BJ (cell line): ENCODE data around the gene SCMH1. TPM values are rescaled to one million over a fixed set of nuclear protein-coding genes. Genes with fewer than 3 reads are reported as not detected.
"Not testable (repeated sequence)": the region's sequence is repeated elsewhere in the genome, so short reads cannot be mapped to it uniquely, and the experiment has no call there.

ENCODE experiments used
- CTCF ChIA-PET: fragments of 350-600 bp; formaldehyde crosslinking; extraction: SDS; loops from one replicate; lab custom pipeline; 2021; ENCODE audit warnings: antibody characterized with exemption, inconsistent platforms; lab: Yijun Ruan, JAX
- POLR2A ChIA-PET: fragments of 300-600 bp; sonication (Branson Sonifier 250); formaldehyde crosslinking; extraction: SDS; loops from one replicate; lab custom pipeline; 2021; ENCODE audit warnings: antibody characterized with exemption; lab: Charles Lee
- DNase-seq: peaks from one replicate; pipeline ENCODE4 v3.0.0-alpha.2; 2011; ENCODE audit warnings: low read depth
- H3K27me3 ChIP-seq: 2 replicates; pipeline ENCODE4 v1.6.0; 2011; ENCODE audit warnings: low read length; ENCODE audit not compliant: control insufficient read depth, insufficient read depth
- H3K36me3 ChIP-seq: 2 replicates; pipeline ENCODE4 v1.5.1; 2011; ENCODE audit warnings: low read length; ENCODE audit not compliant: control insufficient read depth, insufficient read depth
- H3K4me3 ChIP-seq: 2 replicates; pipeline ENCODE4 v1.5.1; 2011; ENCODE audit warnings: low read depth, mild to moderate bottlenecking, control low read depth, low read length
- polyA plus RNA-seq: library from polyadenylated mRNA; depleted of rRNA; stranded (reverse); fragments of >200 nt; gene quantifications from 2 replicates; pipeline ENCODE4 v1.2.3, GENCODE V29; 2011
- TF ChIP-seq, protein P1 (sequence below): IDR thresholded peaks from 2 replicates; pipeline ENCODE4 v1.5.1; 2011; ENCODE audit warnings: low read depth, mild to moderate bottlenecking, control low read depth, inconsistent platforms, low read length, moderate library complexity; ENCODE audit not compliant: insufficient read depth

The SCMH1 gene
- polyA plus RNA-seq, 1 experiment = 44.9 TPM

DNA sequence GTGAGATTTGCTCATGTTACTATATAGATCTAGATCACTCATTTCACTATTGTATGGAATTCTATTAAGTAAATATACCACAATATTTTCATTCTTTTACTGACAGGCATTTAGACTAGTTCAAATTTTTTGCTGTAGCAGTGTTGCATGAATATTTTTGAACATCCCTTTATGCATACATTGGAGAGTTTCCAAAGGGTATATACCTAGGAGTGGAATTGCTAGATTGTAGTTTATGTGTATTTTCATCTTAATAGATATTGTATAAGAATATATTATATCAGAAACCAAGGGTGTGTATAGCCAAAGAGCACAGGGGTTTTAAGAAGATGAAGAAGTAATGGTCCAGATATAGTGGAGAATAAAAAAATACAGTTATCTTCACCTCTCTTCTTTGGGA, 6.2 kb downstream of the SCMH1 start:
- no peaks in the 10 kb centered on the region for H3K36me3 ChIP-seq
- CTCF ChIA-PET = interaction anchor here (0.6 kb wide), 1 partner anchor 16 kb away, joined by 3 read pairs; no protein-coding TSS in a partner anchor
- TF ChIP-seq, protein P1, sequence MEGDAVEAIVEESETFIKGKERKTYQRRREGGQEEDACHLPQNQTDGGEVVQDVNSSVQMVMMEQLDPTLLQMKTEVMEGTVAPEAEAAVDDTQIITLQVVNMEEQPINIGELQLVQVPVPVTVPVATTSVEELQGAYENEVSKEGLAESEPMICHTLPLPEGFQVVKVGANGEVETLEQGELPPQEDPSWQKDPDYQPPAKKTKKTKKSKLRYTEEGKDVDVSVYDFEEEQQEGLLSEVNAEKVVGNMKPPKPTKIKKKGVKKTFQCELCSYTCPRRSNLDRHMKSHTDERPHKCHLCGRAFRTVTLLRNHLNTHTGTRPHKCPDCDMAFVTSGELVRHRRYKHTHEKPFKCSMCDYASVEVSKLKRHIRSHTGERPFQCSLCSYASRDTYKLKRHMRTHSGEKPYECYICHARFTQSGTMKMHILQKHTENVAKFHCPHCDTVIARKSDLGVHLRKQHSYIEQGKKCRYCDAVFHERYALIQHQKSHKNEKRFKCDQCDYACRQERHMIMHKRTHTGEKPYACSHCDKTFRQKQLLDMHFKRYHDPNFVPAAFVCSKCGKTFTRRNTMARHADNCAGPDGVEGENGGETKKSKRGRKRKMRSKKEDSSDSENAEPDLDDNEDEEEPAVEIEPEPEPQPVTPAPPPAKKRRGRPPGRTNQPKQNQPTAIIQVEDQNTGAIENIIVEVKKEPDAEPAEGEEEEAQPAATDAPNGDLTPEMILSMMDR = no peak
- no peak overlapping the region for H3K4me3 ChIP-seq
- no peak for DNase-seq
- POLR2A ChIA-PET = no interaction called here
- H3K27me3 ChIP-seq = no peaks in the 10 kb centered on the region

- Histone ChIP-seq H3K4me3 (no peak overlapping the region), H3K27me3 (no peaks in the 10 kb centered on the region), H3K36me3 (no peaks in the 10 kb centered on the region; the same call in 1 of the 2 replicates)
- no peak for DNase-seq
- TF ChIP-seq, protein P1 = no peak
- ChIA-PET POLR2A (no interaction called here), CTCF (no interaction called here)
Measured at GRCh38 chr1:41233708-41234107, 8.4 kb downstream of the SCMH1 start.

DNA sequence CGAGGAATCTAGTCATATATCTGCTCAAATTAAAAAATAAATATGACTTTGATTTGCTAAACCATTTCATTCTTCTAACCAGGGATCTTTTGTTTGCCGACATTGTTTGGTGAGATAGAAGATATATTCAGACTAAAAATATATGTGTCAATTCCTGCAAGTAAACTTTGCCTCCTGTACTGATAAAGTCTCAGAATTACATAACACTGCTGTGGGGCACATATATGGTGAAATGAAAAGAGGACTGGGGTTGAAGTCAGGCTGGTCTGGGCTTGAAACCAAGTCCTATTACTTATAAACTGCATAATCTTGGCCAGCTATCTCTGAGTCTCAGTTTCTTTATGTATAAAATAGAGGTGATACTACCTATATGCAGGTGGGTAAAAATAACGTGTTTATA, 9.8 kb downstream of the SCMH1 start:
- H3K36me3 ChIP-seq = no peaks in the 10 kb centered on the region; the same call in 1 of the 2 replicates
- POLR2A ChIA-PET = no interaction called here
- TF ChIP-seq, protein P1 = no peak
- CTCF ChIA-PET = no interaction called here
- H3K27me3 ChIP-seq = no peaks in the 10 kb centered on the region
- no peak overlapping the region for H3K4me3 ChIP-seq
- no peak for DNase-seq

DNA sequence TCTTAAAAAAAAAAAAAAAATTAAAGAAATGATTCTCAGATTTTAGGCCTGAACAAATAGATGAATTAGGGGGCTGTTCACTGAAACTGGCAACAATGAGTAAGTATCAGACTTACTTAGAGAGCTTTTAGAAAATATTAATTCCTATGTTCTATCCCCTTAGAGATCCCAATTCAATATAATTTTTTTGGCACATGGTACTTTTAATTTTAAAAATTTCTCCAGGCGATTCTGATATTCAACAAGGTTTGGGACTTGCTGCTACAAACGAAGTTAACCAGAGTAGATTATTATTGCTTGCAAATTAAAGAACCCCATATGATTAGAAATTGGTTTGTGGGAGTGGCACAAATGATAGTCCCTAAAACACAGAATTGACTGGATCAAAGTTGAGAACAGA, 11.4 kb downstream of the SCMH1 start:
- no peaks in the 10 kb centered on the region for H3K27me3 ChIP-seq
- DNase-seq = no peak
- no peak overlapping the region for H3K4me3 ChIP-seq
- CTCF ChIA-PET = no interaction called here
- POLR2A ChIA-PET = no interaction called here
- H3K36me3 ChIP-seq = no peaks in the 10 kb centered on the region; the same call in 1 of the 2 replicates
- TF ChIP-seq, protein P1 = no peak

DNA sequence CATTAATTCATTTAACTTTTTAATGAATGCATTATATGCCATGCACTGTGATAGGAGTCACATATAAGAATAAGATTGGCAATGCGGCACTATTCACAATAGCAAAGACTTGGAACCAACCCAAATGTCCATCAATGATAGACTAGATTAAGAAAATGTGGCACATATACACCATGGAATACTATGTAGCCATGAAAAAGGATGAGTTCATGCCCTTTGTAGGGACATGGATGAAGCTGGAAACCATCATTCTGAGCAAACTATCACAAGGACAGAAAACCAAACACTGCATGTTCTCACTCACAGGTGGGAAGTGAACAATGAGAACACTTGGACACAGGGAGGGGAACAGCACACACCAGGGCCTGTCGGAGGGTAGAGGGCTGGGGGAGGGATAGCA, 12.9 kb downstream of the SCMH1 start:
- POLR2A ChIA-PET, H3K36me3 ChIP-seq, H3K27me3 ChIP-seq, DNase-seq, H3K4me3 ChIP-seq: not testable (repeated sequence)
- CTCF ChIA-PET = interaction anchor here (0.6 to 1.6 kb wide), 2 partner anchors 9 to 47 kb away, joined by 3 to 5 read pairs; no protein-coding TSS in a partner anchor
